ENCODE results near the gene PARD6B.

GRCh38 chr20:50708845-50709635, 22.3 kb upstream of the PARD6B start:
- no peak for TF ChIP-seq PPARA (CRISPR knock-in tag; IDR thresholded peaks at IDR 0.05; ENCODE audit: borderline replicate concordance)
- no peak for TF ChIP-seq ZFP30 (CRISPR knock-in tag; IDR thresholded peaks at IDR 0.05)
- TF ChIP-seq ZNF565 (CRISPR knock-in tag; conservative IDR thresholded peaks at IDR 0.05; ENCODE audit: low read depth) = no peak
- no peak for TF ChIP-seq ZFP3 (CRISPR knock-in tag; IDR thresholded peaks at IDR 0.05)
- TF ChIP-seq ARNTL (CRISPR knock-in tag; IDR thresholded peaks at IDR 0.05; ENCODE audit: borderline replicate concordance, low read depth) = no peak
- no peak for TF ChIP-seq CREB5 (CRISPR knock-in tag; IDR thresholded peaks at IDR 0.05; ENCODE audit: low read depth)
- TF ChIP-seq ESRRG (CRISPR knock-in tag; IDR thresholded peaks at IDR 0.05) = no peak
- TF ChIP-seq TSHZ2 (CRISPR knock-in tag; IDR thresholded peaks at IDR 0.05) = no peak
- TF ChIP-seq ZC3H10 (CRISPR knock-in tag; IDR thresholded peaks at IDR 0.05) = no peak
